ENCODE results near the gene UBB. TPM values are rescaled to one million over a fixed set of nuclear protein-coding genes. Genes with fewer than 3 reads are reported as not detected.
A peak's percentile ranks its signal among the peaks of the same experiment; 100 is the strongest.
"Not testable (repeated sequence)": the region's sequence is repeated elsewhere in the genome, so short reads cannot be mapped to it uniquely, and the experiment has no call there.

UBB gene
- total and polyA plus RNA-seq, 10 donors: 697 to 1,795 (median 1,033) TPM

DNA sequence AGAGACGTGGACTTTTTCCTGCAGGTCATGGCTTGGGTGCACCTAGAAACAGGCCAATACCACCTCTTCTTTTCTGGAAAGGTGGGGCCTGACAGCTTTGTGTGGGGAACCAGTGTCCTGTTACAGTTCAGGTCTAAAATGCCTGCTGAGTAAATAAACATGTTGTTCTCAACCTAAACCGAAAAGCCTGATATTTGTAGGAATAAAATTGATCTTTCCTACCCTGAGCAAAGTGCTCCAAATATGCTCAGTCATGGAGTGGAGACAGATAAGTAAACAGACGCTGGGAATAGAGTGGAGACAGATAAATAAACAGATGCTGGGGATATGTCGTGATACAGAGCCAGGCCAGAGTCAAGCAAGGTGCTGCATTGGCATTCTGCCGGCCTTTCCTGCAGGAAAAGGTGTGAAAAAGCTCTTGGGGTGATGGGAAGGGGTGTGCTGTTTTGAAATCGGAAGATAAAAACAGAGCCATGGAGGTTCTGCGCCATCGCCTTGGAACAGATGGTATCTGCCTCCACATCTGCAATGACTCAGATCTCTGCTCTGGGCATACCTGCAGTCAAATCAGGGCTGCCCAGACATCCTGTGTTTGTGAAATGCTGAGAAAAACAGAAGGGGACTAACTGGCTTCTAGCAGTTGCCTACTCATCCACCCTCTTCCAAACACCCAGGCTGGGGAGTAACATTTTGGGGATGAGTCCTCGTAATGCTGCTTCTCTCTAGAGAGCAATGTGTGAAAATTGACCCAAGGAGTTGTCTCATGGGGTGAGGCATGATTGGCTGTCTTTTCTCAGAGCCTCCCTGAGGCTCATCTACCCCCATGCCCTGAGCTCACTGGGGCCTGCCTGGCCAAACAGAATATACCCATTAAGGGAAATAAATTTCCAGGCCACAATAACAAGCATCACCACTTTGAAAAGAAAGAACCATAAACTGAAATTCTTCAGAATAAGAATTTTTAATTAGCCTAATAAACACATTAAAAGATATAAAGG is 17.7 kb downstream of the UBB start:
- intact Hi-C loops (cut with DNase I; ENCODE audit: low total_unique reads): no loop called here
- Histone ChIP-seq H3K9me3 (no peaks in the 10 kb centered on the region), H3K36me3 (no peaks in the 10 kb centered on the region), H3K27ac (peak overlapping the region in 1 of 8 donors; percentile 35), H3K4me1 (no peaks in the 10 kb centered on the region), H3K27me3 (replicated peaks in 1 of 7) (no peaks in the 10 kb centered on the region), H3K4me3 (no peak overlapping the region)
- TF ChIP-seq, protein P1, sequence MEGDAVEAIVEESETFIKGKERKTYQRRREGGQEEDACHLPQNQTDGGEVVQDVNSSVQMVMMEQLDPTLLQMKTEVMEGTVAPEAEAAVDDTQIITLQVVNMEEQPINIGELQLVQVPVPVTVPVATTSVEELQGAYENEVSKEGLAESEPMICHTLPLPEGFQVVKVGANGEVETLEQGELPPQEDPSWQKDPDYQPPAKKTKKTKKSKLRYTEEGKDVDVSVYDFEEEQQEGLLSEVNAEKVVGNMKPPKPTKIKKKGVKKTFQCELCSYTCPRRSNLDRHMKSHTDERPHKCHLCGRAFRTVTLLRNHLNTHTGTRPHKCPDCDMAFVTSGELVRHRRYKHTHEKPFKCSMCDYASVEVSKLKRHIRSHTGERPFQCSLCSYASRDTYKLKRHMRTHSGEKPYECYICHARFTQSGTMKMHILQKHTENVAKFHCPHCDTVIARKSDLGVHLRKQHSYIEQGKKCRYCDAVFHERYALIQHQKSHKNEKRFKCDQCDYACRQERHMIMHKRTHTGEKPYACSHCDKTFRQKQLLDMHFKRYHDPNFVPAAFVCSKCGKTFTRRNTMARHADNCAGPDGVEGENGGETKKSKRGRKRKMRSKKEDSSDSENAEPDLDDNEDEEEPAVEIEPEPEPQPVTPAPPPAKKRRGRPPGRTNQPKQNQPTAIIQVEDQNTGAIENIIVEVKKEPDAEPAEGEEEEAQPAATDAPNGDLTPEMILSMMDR (IDR thresholded peaks at IDR 0.05 in 8 of 11, conservative IDR thresholded peaks at IDR 0.05 in 3 of 11): no peak
- TF ChIP-seq POLR2A (IDR thresholded peaks at IDR 0.05): no peak
- TF ChIP-seq POLR2AphosphoS5 (IDR thresholded peaks at IDR 0.05): no peak
- DNase-seq: peak; percentile 18
- 36 to 44% (median 39%) methylated on average over 8 to 9 of the region's 9 CpGs for WGBS, 5 donors

DNA sequence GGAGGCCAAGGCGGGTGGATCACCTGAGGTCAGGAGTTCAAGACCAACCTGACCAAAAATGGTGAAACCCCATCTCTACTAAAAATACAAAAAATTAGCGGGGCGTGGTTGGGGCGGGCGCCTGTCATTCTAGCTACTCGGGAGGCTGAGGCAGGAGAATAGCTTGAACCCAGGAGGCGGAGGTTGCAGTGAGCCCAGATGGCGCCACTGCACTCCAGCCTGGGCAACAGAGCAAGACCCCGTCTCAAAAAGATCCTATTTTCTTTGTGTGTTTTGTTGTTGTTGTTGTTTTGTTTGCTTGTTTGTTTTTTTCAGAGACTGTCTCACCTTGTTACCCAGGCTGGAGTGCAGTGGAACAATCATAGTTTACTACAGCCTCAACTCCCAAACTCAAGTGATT is 23.0 kb downstream of the UBB start:
- WGBS, 5 donors: 84 to 95% (median 91%) methylated on average over 9 of the region's 9 CpGs
- H3K36me3 ChIP-seq; H3K27ac ChIP-seq; intact Hi-C loops (cut with DNase I; ENCODE audit: low total_unique reads); DNase-seq; H3K4me3 ChIP-seq; H3K9me3 ChIP-seq: not testable (repeated sequence)
- peaks cover 10 to 26% (median 20%) of the 10 kb centered on the region in 6 donors for H3K4me1 ChIP-seq
- peaks cover 0 to 30% (median 6%) of the 10 kb centered on the region in 7 donors for H3K27me3 ChIP-seq (replicated peaks in 1 of 7)

DNA sequence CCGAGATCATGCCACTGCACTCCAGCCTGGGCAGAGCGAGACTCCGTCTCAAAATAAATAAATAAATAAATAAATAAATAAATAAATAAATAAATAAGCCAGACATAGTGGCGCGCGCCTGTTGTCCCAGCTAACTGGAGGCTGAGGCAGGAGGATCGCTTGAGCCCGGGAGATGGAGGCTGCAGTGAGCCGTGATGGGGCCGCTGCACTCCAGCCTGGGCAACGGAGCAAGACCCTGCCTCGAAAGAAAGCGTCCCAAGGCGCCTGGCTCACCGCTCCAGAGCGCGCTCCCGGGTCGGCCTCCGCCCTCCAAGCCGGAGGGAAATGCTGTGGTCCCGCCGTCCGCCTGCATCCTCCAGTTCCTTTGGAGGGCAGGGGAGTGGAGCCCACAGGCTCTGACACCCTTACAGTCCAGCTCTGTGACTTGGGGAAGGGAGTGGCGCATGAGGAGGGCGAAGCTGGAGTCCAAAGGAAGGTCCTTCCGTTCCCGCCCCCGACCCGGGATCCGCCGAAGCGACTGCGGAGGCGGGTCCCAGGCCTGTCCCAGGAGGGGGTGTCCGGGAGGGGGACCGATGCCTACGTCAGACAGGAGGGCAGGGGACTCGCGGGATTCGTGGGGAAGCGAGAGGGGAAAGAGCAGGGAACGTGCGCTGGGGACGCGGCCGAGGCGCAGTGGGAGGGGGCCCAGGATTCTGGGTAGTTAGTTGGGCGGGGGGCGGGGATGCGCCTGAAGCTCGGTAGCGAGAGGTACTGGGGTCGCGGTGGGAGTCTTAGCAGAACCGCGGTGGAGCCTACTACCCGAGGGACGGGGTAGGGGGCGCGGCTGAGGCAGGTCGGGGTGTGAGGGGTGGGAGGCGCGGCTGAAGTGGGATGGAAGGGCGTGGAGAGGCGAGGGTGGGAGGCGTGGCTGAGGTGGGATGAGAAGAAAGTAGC is 26.1 kb downstream of the UBB start:
- peak overlapping the region in 7 of 8 donors; percentile 51 to 75 (median 61) for H3K27ac ChIP-seq
- H3K4me1 ChIP-seq: peaks cover 10 to 27% (median 20%) of the 10 kb centered on the region in 6 donors
- DNase-seq: peak; percentile 75
- 7 to 9% (median 9%) methylated on average over 61 to 67 of the region's 67 CpGs for WGBS, 5 donors
- H3K27me3 ChIP-seq (replicated peaks in 1 of 7): peaks cover 0 to 30% (median 6%) of the 10 kb centered on the region in 7 donors
- no peaks in the 10 kb centered on the region for H3K36me3 ChIP-seq
- intact Hi-C loops (cut with DNase I; ENCODE audit: low total_unique reads): no loop called here
- H3K4me3 ChIP-seq: peak overlapping the region; percentile 28 to 65 (median 41)
- H3K9me3 ChIP-seq: no peaks in the 10 kb centered on the region
- TF ChIP-seq POLR2AphosphoS5 (IDR thresholded peaks at IDR 0.05) (peak; percentile 39 to 59 (median 56)), POLR2A (IDR thresholded peaks at IDR 0.05) (no peak)

DNA sequence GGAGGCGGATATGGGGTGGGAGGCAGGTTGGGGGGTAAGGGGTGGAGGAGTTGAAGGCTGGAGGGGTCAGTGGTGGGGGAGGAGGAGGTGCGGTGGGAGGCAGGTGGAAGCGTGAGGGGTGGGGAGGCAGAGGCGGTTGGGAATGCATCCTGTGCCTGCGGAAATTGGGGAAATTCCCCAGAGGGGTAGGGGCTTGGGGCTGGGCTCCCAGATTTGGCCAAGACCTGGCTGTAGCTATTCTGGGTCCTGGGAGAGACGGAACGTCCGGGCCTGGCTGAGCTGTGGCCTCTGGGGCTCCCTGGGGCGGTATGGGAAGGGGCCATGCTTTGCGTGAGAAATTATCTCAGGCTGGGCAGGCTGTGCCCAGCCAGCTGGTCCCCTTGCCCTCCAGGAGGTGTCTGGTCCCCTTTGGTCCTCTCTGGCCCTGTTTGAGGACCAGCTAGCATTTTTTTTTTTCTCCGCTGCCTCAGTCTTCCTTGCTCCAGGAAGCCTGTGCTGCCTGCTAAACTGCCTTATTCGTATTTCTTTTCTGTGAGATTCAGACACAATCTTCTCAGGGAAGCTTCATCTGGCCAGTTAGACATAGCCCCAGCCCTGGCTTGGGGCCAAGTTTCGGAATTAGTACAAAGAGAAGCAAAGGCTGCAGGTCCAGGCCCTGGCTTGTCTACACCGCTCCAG is 27.2 kb downstream of the UBB start:
- Histone ChIP-seq H3K9me3 (no peaks in the 10 kb centered on the region), H3K4me1 (peaks cover 10 to 27% (median 20%) of the 10 kb centered on the region in 6 donors), H3K27ac (peak overlapping the region in 7 of 8 donors; percentile 45 to 75 (median 70)), H3K27me3 (replicated peaks in 1 of 7) (peaks cover 0 to 30% (median 6%) of the 10 kb centered on the region in 7 donors), H3K4me3 (peak overlapping the region in 1 of 8 donors; percentile 65), H3K36me3 (no peaks in the 10 kb centered on the region)
- no peak for TF ChIP-seq POLR2A (IDR thresholded peaks at IDR 0.05)
- TF ChIP-seq, protein P1 (IDR thresholded peaks at IDR 0.05 in 8 of 11, conservative IDR thresholded peaks at IDR 0.05 in 3 of 11): no peak
- TF ChIP-seq POLR2AphosphoS5 (IDR thresholded peaks at IDR 0.05): no peak
- DNase-seq: peak; percentile 81
- intact Hi-C loops (cut with DNase I; ENCODE audit: low total_unique reads): no loop called here
- WGBS, 5 donors: 25 to 38% (median 32%) methylated on average over 13 to 14 of the region's 14 CpGs
